HEK293 (cell line): Measurements from ENCODE around the gene SPATA6L.

Experiments
- CTCF ChIA-PET: fragments of 350-600 bp; formaldehyde crosslinking; extraction: SDS; loops from one replicate; lab custom pipeline; 2021; ENCODE audit warnings: antibody characterized with exemption; lab: Yijun Ruan, JAX
- POLR2A ChIA-PET: fragments of 300-600 bp; formaldehyde crosslinking; extraction: SDS; loops from one replicate; lab custom pipeline; 2020; ENCODE audit warnings: antibody characterized with exemption, inconsistent platforms; lab: Yijun Ruan, JAX
- H3K27ac ChIP-seq: fragments of 200-500 bp; sonication (Bioruptor generic); 2 replicates; pipeline ENCODE4 v1.5.1; 2014; ENCODE audit warnings: low read depth, low read length, control low read depth, inconsistent platforms; ENCODE audit errors: extremely low read depth
- H3K36me3 ChIP-seq, 2 experiments: fragments of 200-500 bp in 1 of 2; sonication (Bioruptor generic) in 1 of 2; 1 replicate in 1 of 2; 2 replicates in 1 of 2; pipeline ENCODE4 v1.5.1; 2014 to 2017; ENCODE audit warnings: inconsistent platforms in 2 of 2, low read length in 2 of 2; ENCODE audit not compliant: control insufficient read depth in 2 of 2, insufficient read depth in 1 of 2
- H3K4me1 ChIP-seq: fragments of 200-500 bp; sonication (Bioruptor generic); 2 replicates; pipeline ENCODE4 v1.5.1; 2014; ENCODE audit warnings: mild to moderate bottlenecking, low read length, inconsistent platforms; ENCODE audit not compliant: control insufficient read depth, insufficient read depth
- H3K4me3 ChIP-seq: 2 replicates; pipeline ENCODE4 v1.5.1; 2011; ENCODE audit warnings: low read depth, mild to moderate bottlenecking, control low read depth, low read length, moderate library complexity
- H3K9me3 ChIP-seq: fragments of 200-500 bp; sonication (Bioruptor generic); 2 replicates; pipeline ENCODE4 v1.5.1; 2014; ENCODE audit warnings: low read depth, low read length, inconsistent platforms; ENCODE audit not compliant: control insufficient read depth, insufficient read depth
- EGR2 ChIP-seq: fragments of 450-650 bp; formaldehyde crosslinking; IDR thresholded peaks from 2 replicates; pipeline ENCODE4 v1.5.1; 2016; ENCODE audit warnings: low read depth, missing biosample characterization, missing genetic modification characterization
- GFI1B ChIP-seq: fragments of 450-650 bp; formaldehyde crosslinking; IDR thresholded peaks from 2 replicates; pipeline ENCODE4 v1.5.1; 2016; ENCODE audit warnings: missing biosample characterization, missing genetic modification characterization
- GLIS1 ChIP-seq: fragments of 450-650 bp; formaldehyde crosslinking; IDR thresholded peaks from 2 replicates; pipeline ENCODE4 v1.5.1; 2016; ENCODE audit warnings: missing biosample characterization, missing genetic modification characterization
- GLIS2 ChIP-seq: fragments of 450-650 bp; formaldehyde crosslinking; IDR thresholded peaks from 2 replicates; pipeline ENCODE4 v1.5.1; 2016; ENCODE audit warnings: missing biosample characterization, missing genetic modification characterization
- IKZF3 ChIP-seq: fragments of 450-650 bp; IDR thresholded peaks from 2 replicates; pipeline ENCODE4 v1.5.0; 2018; ENCODE audit warnings: missing biosample characterization, mild to moderate bottlenecking, missing genetic modification characterization, moderate library complexity
- OSR2 ChIP-seq: fragments of 450-650 bp; formaldehyde crosslinking; IDR thresholded peaks from 2 replicates; pipeline ENCODE4 v1.5.1; 2016; ENCODE audit warnings: missing biosample characterization, missing genetic modification characterization
- SP3 ChIP-seq: fragments of 450-650 bp; formaldehyde crosslinking; IDR thresholded peaks from 2 replicates; pipeline ENCODE4 v1.5.1; 2016; ENCODE audit warnings: missing biosample characterization, missing genetic modification characterization
- SP7 ChIP-seq: fragments of 450-650 bp; formaldehyde crosslinking; IDR thresholded peaks from 2 replicates; pipeline ENCODE4 v1.5.1; 2016; ENCODE audit warnings: missing biosample characterization, missing genetic modification characterization
- ZBTB17 ChIP-seq: fragments of 450-650 bp; formaldehyde crosslinking; IDR thresholded peaks from 2 replicates; pipeline ENCODE4 v1.5.1; 2016; ENCODE audit warnings: missing biosample characterization, missing genetic modification characterization
- ZBTB20 ChIP-seq: fragments of 450-650 bp; formaldehyde crosslinking; IDR thresholded peaks from 2 replicates; pipeline ENCODE4 v1.5.1; 2016; ENCODE audit warnings: missing biosample characterization, missing genetic modification characterization
- ZBTB48 ChIP-seq: fragments of 450-650 bp; formaldehyde crosslinking; IDR thresholded peaks from 2 replicates; pipeline ENCODE4 v1.5.1; 2016; ENCODE audit warnings: missing biosample characterization, missing genetic modification characterization
- ZFP41 ChIP-seq: fragments of 450-650 bp; formaldehyde crosslinking; IDR thresholded peaks from 2 replicates; pipeline ENCODE4 v1.5.1; 2016; ENCODE audit warnings: missing biosample characterization, missing genetic modification characterization, borderline replicate concordance
- ZNF112 ChIP-seq: fragments of 450-650 bp; formaldehyde crosslinking; IDR thresholded peaks from 2 replicates; pipeline ENCODE4 v1.5.0; 2017; ENCODE audit warnings: missing biosample characterization, missing genetic modification characterization
- ZNF335 ChIP-seq: fragments of 450-650 bp; formaldehyde crosslinking; conservative IDR thresholded peaks from 2 replicates; pipeline ENCODE4 v1.5.1; 2016; ENCODE audit warnings: missing biosample characterization, missing genetic modification characterization
- ZNF366 ChIP-seq: fragments of 450-650 bp; formaldehyde crosslinking; conservative IDR thresholded peaks from 2 replicates; pipeline ENCODE4 v1.5.1; 2016; ENCODE audit warnings: missing biosample characterization, missing genetic modification characterization
- ZNF501 ChIP-seq: fragments of 450-650 bp; formaldehyde crosslinking; IDR thresholded peaks from 2 replicates; pipeline ENCODE4 v1.5.1; 2016; ENCODE audit warnings: missing biosample characterization, missing genetic modification characterization
- ZNF660 ChIP-seq: fragments of 450-650 bp; IDR thresholded peaks from 2 replicates; pipeline ENCODE4 v1.5.1; 2018; ENCODE audit warnings: missing biosample characterization, mild to moderate bottlenecking, missing genetic modification characterization
- ZSCAN16 ChIP-seq: fragments of 450-650 bp; formaldehyde crosslinking; IDR thresholded peaks from 2 replicates; pipeline ENCODE4 v1.5.1; 2016; ENCODE audit warnings: missing biosample characterization, missing genetic modification characterization
- TF ChIP-seq, protein P1 (sequence below): fragments of 450-650 bp; formaldehyde crosslinking; IDR thresholded peaks from 2 replicates; pipeline ENCODE4; 2016; ENCODE audit warnings: missing biosample characterization, missing genetic modification characterization
- TF ChIP-seq, protein P2 (sequence below): fragments of 450-650 bp; formaldehyde crosslinking; IDR thresholded peaks from 2 replicates; pipeline ENCODE4 v1.5.1; 2017; ENCODE audit warnings: missing biosample characterization, missing genetic modification characterization
- TF ChIP-seq, protein P3 (sequence below): fragments of 450-650 bp; formaldehyde crosslinking; optimal IDR thresholded peaks from 2 replicates; pipeline ENCODE3; 2016; ENCODE audit warnings: missing biosample characterization, mild to moderate bottlenecking, missing genetic modification characterization
- TF ChIP-seq, protein P4 (sequence below): fragments of 450-650 bp; formaldehyde crosslinking; IDR thresholded peaks from 2 replicates; pipeline ENCODE4 v1.5.1; 2016; ENCODE audit warnings: missing biosample characterization, missing genetic modification characterization
- TF ChIP-seq, protein P5 (sequence below): fragments of 450-650 bp; formaldehyde crosslinking; IDR thresholded peaks from 2 replicates; pipeline ENCODE4 v1.5.1; 2016; ENCODE audit warnings: missing biosample characterization, missing genetic modification characterization
- TF ChIP-seq, protein P6 (sequence below): fragments of 450-650 bp; formaldehyde crosslinking; IDR thresholded peaks from 2 replicates; pipeline ENCODE4 v1.5.1; 2016; ENCODE audit warnings: missing biosample characterization, missing genetic modification characterization

SPATA6L gene, protein sequence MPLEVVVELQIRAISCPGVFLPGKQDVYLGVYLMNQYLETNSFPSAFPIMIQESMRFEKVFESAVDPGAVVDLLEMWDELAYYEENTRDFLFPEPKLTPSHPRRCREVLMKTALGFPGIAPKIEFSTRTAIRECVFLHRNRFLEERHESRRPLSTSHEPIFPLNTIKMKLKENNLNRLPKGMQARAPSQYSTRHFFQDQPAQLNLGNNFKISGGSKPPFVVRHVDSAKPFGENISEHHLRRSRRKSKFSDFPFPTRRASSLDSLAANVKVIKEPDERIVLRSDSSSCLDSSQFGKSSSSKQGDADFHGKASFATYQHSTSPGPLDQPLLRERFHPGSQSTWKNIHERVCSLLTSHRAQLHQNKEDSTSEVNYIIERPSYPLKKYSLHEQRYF

DNA sequence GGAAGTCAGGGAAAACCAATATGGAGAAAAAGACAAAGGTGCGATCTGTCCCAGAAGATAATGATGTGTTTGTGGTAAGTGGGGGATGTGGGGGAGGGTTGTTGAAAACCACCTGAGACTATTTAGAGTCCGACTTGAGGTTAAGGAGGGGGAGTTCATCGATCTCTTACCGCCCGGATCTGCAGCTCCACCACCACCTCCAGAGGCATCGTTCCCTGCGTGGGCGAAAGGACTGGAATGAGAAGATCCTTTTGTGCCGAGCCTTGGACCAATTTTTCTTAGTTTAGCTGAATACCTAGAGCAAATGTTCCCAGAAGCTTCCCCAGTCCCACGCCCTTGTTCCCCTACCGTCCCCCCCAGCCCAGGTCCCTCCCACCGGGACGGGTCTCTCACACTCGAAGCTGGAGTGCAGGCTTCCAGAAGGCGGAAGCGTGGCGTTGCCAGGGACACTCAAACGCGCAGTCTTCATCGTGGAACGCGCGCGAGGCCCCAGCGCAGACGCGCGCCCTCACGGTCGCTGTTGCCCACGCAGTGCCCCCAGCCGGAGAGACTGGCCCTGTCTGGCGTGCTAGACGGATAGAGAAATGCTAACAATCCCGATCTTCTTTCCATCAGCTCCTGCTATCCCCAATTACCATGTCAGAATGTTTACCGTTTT is at the start of gene SPATA6L:
SPATA6L (minus strand) TSS at position 439 of the 658 bp plus-strand sequence; CDS start at position 209, 230 bp downstream.
- CTCF ChIA-PET, result interaction anchor here (0.7 to 1.5 kb wide), 7 partner anchors 9 to 280 kb away, joined by 3 to 7 read pairs (median 4); no protein-coding TSS in a partner anchor
- no peaks in the 10 kb centered on the region for H3K9me3 ChIP-seq
- peaks cover 5% of the 10 kb centered on the region for H3K4me1 ChIP-seq
- no peak within 1 kb of the TSS; the same call in 1 of the 2 replicates for H3K27ac ChIP-seq
- POLR2A ChIA-PET, result interaction anchor here (0.6 to 2.7 kb wide), 10 partner anchors 11 to 963 kb away, joined by 3 to 20 read pairs (median 4); partner anchors contain the start of genes AK3, CDC37L1 and RIC1
- peak within 1 kb of the TSS; percentile 43 for H3K4me3 ChIP-seq
- H3K36me3 ChIP-seq, result no peaks in the 10 kb centered on the region
- TF ChIP-seq ZNF335 (tag by site-specific recombination) (peak; percentile 63), ZNF501 (peak; percentile 65), ZBTB17 (peak; percentile 79), ZBTB48 (tag by site-specific recombination) (0 out of 2 replicates have a peak, but pooled peaks have one; percentile 32), OSR2 (tag by site-specific recombination) (no peak), SP7 (0 out of 2 replicates have a peak, but pooled peaks have one; percentile 47), ZSCAN16 (no peak), GLIS2 (tag by site-specific recombination) (peak; percentile 70), ZNF660 (tag by site-specific recombination) (0 out of 2 replicates have a peak, but pooled peaks have one; percentile 21), ZBTB20 (tag by site-specific recombination) (0 out of 2 replicates have a peak, but pooled peaks have one; percentile 24), ZNF112 (tag by site-specific recombination) (no peak), ZFP41 (tag by site-specific recombination) (no peak), EGR2 (peak; percentile 89), ZNF366 (tag by site-specific recombination) (0 out of 2 replicates have a peak, but pooled peaks have one; percentile 26), GLIS1 (tag by site-specific recombination) (peak; percentile 41; the same call in 1 of the 2 replicates), IKZF3 (tag by site-specific recombination) (no peak), GFI1B (tag by site-specific recombination) (no peak), SP3 (tag by site-specific recombination) (peak; percentile 42; the same call in 1 of the 2 replicates)
- TF ChIP-seq, protein P1, sequence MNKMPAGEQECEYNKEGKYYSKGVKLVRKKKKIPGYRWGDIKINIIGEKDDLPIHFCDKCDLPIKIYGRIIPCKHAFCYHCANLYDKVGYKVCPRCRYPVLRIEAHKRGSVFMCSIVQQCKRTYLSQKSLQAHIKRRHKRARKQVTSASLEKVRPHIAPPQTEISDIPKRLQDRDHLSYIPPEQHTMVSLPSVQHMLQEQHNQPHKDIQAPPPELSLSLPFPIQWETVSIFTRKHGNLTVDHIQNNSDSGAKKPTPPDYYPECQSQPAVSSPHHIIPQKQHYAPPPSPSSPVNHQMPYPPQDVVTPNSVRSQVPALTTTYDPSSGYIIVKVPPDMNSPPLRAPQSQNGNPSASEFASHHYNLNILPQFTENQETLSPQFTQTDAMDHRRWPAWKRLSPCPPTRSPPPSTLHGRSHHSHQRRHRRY (tag by site-specific recombination), result no peak
- TF ChIP-seq, protein P2, sequence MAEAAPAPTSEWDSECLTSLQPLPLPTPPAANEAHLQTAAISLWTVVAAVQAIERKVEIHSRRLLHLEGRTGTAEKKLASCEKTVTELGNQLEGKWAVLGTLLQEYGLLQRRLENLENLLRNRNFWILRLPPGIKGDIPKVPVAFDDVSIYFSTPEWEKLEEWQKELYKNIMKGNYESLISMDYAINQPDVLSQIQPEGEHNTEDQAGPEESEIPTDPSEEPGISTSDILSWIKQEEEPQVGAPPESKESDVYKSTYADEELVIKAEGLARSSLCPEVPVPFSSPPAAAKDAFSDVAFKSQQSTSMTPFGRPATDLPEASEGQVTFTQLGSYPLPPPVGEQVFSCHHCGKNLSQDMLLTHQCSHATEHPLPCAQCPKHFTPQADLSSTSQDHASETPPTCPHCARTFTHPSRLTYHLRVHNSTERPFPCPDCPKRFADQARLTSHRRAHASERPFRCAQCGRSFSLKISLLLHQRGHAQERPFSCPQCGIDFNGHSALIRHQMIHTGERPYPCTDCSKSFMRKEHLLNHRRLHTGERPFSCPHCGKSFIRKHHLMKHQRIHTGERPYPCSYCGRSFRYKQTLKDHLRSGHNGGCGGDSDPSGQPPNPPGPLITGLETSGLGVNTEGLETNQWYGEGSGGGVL (tag by site-specific recombination), result peak; percentile 82
- TF ChIP-seq, protein P3, sequence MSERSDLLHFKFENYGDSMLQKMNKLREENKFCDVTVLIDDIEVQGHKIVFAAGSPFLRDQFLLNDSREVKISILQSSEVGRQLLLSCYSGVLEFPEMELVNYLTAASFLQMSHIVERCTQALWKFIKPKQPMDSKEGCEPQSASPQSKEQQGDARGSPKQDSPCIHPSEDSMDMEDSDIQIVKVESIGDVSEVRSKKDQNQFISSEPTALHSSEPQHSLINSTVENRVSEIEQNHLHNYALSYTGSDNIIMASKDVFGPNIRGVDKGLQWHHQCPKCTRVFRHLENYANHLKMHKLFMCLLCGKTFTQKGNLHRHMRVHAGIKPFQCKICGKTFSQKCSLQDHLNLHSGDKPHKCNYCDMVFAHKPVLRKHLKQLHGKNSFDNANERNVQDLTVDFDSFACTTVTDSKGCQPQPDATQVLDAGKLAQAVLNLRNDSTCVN (tag by site-specific recombination), result peak; percentile 86
- TF ChIP-seq, protein P4, sequence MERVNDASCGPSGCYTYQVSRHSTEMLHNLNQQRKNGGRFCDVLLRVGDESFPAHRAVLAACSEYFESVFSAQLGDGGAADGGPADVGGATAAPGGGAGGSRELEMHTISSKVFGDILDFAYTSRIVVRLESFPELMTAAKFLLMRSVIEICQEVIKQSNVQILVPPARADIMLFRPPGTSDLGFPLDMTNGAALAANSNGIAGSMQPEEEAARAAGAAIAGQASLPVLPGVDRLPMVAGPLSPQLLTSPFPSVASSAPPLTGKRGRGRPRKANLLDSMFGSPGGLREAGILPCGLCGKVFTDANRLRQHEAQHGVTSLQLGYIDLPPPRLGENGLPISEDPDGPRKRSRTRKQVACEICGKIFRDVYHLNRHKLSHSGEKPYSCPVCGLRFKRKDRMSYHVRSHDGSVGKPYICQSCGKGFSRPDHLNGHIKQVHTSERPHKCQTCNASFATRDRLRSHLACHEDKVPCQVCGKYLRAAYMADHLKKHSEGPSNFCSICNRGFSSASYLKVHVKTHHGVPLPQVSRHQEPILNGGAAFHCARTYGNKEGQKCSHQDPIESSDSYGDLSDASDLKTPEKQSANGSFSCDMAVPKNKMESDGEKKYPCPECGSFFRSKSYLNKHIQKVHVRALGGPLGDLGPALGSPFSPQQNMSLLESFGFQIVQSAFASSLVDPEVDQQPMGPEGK (tag by site-specific recombination), result peak; percentile 78
- TF ChIP-seq, protein P5, sequence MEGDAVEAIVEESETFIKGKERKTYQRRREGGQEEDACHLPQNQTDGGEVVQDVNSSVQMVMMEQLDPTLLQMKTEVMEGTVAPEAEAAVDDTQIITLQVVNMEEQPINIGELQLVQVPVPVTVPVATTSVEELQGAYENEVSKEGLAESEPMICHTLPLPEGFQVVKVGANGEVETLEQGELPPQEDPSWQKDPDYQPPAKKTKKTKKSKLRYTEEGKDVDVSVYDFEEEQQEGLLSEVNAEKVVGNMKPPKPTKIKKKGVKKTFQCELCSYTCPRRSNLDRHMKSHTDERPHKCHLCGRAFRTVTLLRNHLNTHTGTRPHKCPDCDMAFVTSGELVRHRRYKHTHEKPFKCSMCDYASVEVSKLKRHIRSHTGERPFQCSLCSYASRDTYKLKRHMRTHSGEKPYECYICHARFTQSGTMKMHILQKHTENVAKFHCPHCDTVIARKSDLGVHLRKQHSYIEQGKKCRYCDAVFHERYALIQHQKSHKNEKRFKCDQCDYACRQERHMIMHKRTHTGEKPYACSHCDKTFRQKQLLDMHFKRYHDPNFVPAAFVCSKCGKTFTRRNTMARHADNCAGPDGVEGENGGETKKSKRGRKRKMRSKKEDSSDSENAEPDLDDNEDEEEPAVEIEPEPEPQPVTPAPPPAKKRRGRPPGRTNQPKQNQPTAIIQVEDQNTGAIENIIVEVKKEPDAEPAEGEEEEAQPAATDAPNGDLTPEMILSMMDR, result peak; percentile 61
- TF ChIP-seq, protein P6, sequence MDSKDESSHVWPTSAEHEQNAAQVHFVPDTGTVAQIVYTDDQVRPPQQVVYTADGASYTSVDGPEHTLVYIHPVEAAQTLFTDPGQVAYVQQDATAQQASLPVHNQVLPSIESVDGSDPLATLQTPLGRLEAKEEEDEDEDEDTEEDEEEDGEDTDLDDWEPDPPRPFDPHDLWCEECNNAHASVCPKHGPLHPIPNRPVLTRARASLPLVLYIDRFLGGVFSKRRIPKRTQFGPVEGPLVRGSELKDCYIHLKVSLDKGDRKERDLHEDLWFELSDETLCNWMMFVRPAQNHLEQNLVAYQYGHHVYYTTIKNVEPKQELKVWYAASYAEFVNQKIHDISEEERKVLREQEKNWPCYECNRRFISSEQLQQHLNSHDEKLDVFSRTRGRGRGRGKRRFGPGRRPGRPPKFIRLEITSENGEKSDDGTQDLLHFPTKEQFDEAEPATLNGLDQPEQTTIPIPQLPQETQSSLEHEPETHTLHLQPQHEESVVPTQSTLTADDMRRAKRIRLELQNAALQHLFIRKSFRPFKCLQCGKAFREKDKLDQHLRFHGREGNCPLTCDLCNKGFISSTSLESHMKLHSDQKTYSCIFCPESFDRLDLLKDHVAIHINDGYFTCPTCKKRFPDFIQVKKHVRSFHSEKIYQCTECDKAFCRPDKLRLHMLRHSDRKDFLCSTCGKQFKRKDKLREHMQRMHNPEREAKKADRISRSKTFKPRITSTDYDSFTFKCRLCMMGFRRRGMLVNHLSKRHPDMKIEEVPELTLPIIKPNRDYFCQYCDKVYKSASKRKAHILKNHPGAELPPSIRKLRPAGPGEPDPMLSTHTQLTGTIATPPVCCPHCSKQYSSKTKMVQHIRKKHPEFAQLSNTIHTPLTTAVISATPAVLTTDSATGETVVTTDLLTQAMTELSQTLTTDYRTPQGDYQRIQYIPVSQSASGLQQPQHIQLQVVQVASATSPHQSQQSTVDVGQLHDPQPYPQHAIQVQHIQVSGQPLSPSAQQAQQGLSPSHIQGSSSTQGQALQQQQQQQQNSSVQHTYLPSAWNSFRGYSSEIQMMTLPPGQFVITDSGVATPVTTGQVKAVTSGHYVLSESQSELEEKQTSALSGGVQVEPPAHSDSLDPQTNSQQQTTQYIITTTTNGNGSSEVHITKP, result peak; percentile 50
